HG03558 (cell line): ENCODE results near the gene NCKAP5.

ENCODE experiments used
- ATAC-seq: cut with Tn5 transposase; IDR thresholded peaks from one replicate; pipeline ENCODE4 v1.9.1; 2021; ENCODE audit warnings: moderate number of reproducible peaks; ENCODE audit not compliant: unreplicated experiment; ENCODE audit errors: extremely low read depth

Gene NCKAP5

GRCh38 chr2:133409581-133410285, 158.5 kb downstream of the NCKAP5 start:
- no peak for ATAC-seq

- no peak for ATAC-seq
These were observed 159.6 kb downstream of the NCKAP5 start for GRCh38 chr2:133408671-133409070.

- no peak for ATAC-seq
These were observed 160.9 kb downstream of the NCKAP5 start for GRCh38 chr2:133407341-133407740.

- no peak for ATAC-seq
These were observed 163.0 kb downstream of the NCKAP5 start for GRCh38 chr2:133405252-133405651.

DNA sequence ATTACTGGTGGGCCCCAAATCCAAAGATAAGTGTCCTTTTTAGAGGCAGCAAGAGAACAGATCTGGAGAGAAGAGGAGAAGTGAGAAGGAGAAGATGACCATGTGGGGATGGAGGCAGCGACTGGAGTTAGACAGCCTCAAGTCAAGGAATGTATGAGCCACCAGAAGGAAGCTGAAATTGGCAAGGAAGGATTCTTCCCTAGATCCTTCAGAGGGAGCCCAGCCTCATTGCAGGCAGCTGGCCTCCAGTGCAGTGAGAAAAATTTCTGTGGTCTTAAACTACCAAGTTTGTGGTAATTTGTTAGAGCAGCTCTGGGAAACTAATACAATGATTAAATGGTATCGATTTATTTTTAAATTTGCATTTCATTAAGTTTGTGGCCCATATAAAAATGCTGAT, 167.9 kb downstream of the NCKAP5 start:
- no peak for ATAC-seq

DNA sequence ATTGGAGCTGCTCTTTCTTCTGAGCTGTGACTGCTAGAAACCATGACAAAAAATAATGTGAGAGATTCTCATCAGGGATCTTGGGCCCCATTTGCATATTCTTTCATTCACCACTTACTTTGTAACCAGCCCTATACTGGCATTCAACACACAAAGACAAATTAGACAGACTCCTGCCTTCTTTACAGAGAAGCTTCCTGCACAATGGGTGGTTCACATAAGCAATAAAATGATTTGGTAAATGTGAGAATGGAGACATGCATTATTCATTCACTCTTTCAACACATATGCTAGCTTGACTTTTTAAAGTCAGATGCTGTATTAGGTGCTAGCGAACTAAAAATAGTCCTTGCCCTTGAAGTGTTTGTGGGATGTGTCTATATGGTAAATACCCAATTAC, 174.4 kb downstream of the NCKAP5 start:
- no peak for ATAC-seq

DNA sequence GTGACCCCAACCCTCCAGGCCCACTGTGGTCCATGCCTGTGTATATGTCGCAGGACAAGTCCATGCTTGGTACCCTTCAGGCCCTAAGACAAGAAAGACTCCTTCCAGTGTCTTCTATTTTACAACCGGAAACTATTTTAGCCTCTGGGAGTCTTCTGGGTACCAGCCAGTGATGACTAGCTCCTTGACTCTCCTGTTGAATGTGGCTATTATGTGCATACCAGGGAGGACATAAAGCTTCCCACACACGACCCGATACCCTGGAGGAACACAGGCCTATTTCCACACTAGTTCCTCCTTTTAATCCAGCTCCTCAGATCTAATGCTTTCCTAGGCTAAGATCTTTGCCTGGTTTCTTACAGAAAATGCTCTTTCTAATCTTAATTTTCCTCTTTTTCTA, 178.1 kb downstream of the NCKAP5 start:
- ATAC-seq, result no peak

- no peak for ATAC-seq
These were observed 178.7 kb downstream of the NCKAP5 start for GRCh38 chr2:133389569-133389968.

- no peak for ATAC-seq
These were observed 185.7 kb downstream of the NCKAP5 start for GRCh38 chr2:133382566-133382965.

DNA sequence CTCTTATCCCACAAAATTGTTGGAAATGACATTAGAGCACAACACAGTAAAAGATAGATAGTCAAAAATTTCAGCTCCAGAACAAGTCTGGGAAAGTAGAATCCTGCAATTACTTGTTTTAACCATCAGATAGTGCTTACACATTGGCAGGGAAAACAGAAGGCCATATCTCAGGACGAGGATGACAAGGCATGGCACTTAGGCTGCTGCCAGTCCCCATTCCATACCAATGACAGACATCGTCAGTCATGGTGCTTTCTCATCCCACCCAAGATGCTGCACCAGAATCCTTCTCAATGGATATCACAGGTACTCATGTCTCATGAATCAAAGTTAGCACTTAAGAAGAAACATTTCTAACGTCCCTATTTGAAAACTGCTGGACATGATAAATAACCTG, 187.3 kb downstream of the NCKAP5 start:
- ATAC-seq, result no peak

- ATAC-seq, result no peak
These were observed 189.2 kb downstream of the NCKAP5 start for GRCh38 chr2:133378928-133379549.

DNA sequence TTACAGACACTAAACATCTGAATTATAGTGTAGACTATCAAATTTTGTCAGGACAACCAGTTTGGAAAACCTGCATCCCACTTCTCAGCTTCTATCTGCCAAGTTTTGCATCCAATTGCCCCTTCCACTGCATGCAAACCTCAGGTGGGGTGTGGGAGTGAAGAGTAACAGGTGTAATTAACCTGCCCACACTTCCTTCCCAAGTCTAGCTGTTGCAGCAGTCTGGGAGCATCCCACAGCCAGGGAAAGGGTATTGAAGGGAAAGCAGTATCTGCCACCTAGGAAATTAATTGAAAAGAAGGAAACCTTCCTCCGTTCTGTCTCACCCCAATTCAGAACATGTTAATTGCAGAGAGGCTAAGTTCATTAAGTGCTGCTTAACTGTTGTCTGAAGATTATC, 189.9 kb downstream of the NCKAP5 start:
- no peak for ATAC-seq

- no peak for ATAC-seq
These were observed 190.7 kb downstream of the NCKAP5 start for GRCh38 chr2:133377599-133377998.

DNA sequence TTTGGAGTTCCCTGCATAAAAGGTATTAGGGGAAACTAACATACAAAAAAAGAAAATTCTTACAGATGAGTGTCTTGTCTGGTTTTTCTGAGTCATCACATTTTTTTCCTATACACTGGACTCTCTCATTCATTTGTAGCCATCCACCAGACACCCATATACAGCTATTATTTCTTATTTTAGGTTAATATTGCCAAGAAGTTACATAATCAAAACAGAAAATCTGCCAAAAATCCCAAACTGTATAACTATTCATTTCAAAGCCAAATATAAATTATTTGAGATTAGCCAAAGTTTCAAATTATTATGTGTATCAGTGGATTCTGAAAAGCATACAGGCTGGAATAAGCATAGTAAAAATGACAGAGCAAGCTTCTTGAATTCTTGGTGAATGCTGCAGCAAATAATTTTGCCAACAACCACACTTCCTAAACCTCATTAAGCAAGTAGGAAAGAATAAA, 191.2 kb downstream of the NCKAP5 start:
- ATAC-seq, result no peak

- no peak for ATAC-seq
These were observed 193.5 kb downstream of the NCKAP5 start for GRCh38 chr2:133374781-133375180.

DNA sequence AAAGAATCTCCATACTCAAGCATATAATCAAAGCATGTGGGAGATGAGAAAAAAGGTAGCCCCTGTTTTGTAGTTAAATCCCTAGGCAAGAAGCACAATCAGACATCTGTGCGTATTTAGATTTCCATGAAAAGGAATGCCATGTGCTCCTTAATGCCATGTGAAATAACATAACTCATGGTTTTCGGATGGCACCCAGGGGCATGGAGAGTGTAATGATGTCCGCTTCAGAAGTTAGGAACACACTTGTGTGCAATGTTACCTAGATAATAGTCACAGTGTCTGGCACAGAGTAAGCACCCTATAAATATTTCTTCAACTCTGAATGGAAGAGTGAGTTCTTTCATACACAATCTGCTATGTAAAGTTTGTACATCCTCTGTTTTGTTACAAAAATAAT, 197.0 kb downstream of the NCKAP5 start:
- ATAC-seq, result no peak

- no peak for ATAC-seq
These were observed 198.2 kb downstream of the NCKAP5 start for GRCh38 chr2:133369901-133370658.

GRCh38 chr2:133365117-133365516, 203.1 kb downstream of the NCKAP5 start:
- no peak for ATAC-seq

GRCh38 chr2:133364636-133365035, 203.6 kb downstream of the NCKAP5 start:
- no peak for ATAC-seq

GRCh38 chr2:133363884-133364283, 204.4 kb downstream of the NCKAP5 start:
- ATAC-seq, result no peak

- ATAC-seq, result no peak
These were observed 206.2 kb downstream of the NCKAP5 start for GRCh38 chr2:133362061-133362476.
